H1 (cell line): ENCODE results near the gene THOC6. TPM values are rescaled to one million over a fixed set of nuclear protein-coding genes. Genes with fewer than 3 reads are reported as not detected.

Source experiments
- CTCF ChIA-PET: fragments of 300-600 bp; sonication (Branson Sonifier 250); formaldehyde crosslinking; loops from one replicate; lab custom pipeline; 2021; ENCODE audit not compliant: partially characterized antibody; lab: Charles Lee
- POLR2A ChIA-PET: fragments of 300-600 bp; sonication (Branson Sonifier 250); formaldehyde crosslinking; loops from one replicate; lab custom pipeline; 2021; ENCODE audit warnings: inconsistent platforms; ENCODE audit not compliant: partially characterized antibody; lab: Charles Lee
- DNase-seq, 2 experiments: peaks; one replicate each; pipeline versions ENCODE4 v3.0.0 to v3.0.0-alpha.2; 2010 to 2022; ENCODE audit warnings: low spot score in 2 of 2, low read depth in 1 of 2, mixed read lengths in 1 of 2
- FAIRE-seq: peaks from 2 replicates; lab custom pipeline; 2011; peaks lifted over from hg19 to GRCh38; lab: Jason Lieb, UNC
- H2AFZ ChIP-seq: 2 replicates; pipeline ENCODE4 v1.8.1; 2012; ENCODE audit warnings: low read length, inconsistent platforms
- H2AK5ac ChIP-seq: 2 replicates; pipeline ENCODE4 v1.6.1; 2013; ENCODE audit warnings: low read depth, low read length
- H2BK120ac ChIP-seq: replicated peaks from 2 replicates; pipeline ENCODE3; 2013; ENCODE audit warnings: low read depth, low read length, inconsistent platforms
- H2BK12ac ChIP-seq: 2 replicates; pipeline ENCODE4 v1.6.1; 2013; ENCODE audit warnings: low read depth, low read length
- H2BK15ac ChIP-seq: 2 replicates; pipeline ENCODE4 v1.6.1; 2013; ENCODE audit warnings: low read length
- H2BK20ac ChIP-seq: 2 replicates; pipeline ENCODE4 v1.6.1; 2013; ENCODE audit warnings: low read length
- H2BK5ac ChIP-seq: 2 replicates; pipeline ENCODE4 v1.6.1; 2013; ENCODE audit warnings: low read depth, low read length
- H3K14ac ChIP-seq: 2 replicates; pipeline ENCODE4 v1.6.1; 2013; ENCODE audit warnings: inconsistent platforms; ENCODE audit not compliant: insufficient read length
- H3K18ac ChIP-seq: 2 replicates; pipeline ENCODE4 v1.6.1; 2013; ENCODE audit warnings: low read length; ENCODE audit errors: extremely low read depth
- H3K23ac ChIP-seq: 2 replicates; pipeline ENCODE4 v1.6.1; 2013; ENCODE audit warnings: inconsistent platforms; ENCODE audit not compliant: insufficient read length
- H3K23me2 ChIP-seq: 2 replicates; pipeline ENCODE4 v1.6.1; 2013; ENCODE audit warnings: low read depth, low read length
- H3K27ac ChIP-seq: 2 replicates; pipeline ENCODE4 v1.6.1; 2011; ENCODE audit warnings: low read depth, low read length, inconsistent platforms
- H3K27me3 ChIP-seq, 4 experiments: replicated peaks in 1 of 4; 1 replicate in 1 of 4; 2 replicates in 3 of 4; pipeline versions ENCODE4 v1.6.1 to v1.8.1; 2011 to 2013; ENCODE audit warnings: low read length in 3 of 4, mild to moderate bottlenecking in 3 of 4, inconsistent platforms in 2 of 4, mixed read lengths in 2 of 4, moderate library complexity in 1 of 4; ENCODE audit not compliant: control insufficient read depth in 3 of 4, insufficient read depth in 3 of 4; ENCODE audit errors: extremely low read depth in 1 of 4
- H3K36me3 ChIP-seq, 4 experiments: 2 replicates each; pipeline versions ENCODE4 v1.6.1 to v1.8.1; 2011 to 2013; ENCODE audit warnings: mild to moderate bottlenecking in 4 of 4, low read length in 3 of 4, moderate library complexity in 2 of 4, control low read depth in 1 of 4, inconsistent platforms in 1 of 4; ENCODE audit not compliant: insufficient read depth in 4 of 4, control insufficient read depth in 2 of 4
- H3K4ac ChIP-seq: replicated peaks from 2 replicates; pipeline ENCODE3; 2013; ENCODE audit warnings: low read length, low read depth, mixed read lengths, inconsistent platforms; ENCODE audit not compliant: insufficient read length
- H3K4me1 ChIP-seq, 4 experiments: replicated peaks in 1 of 4; 1 replicate in 1 of 4; 2 replicates in 3 of 4; pipeline versions ENCODE4 v1.6.1 to v1.8.1; 2011 to 2013; ENCODE audit warnings: low read length in 3 of 4, inconsistent platforms in 2 of 4, mixed read lengths in 1 of 4; ENCODE audit not compliant: insufficient read depth in 4 of 4, control insufficient read depth in 3 of 4
- H3K4me2 ChIP-seq, 2 experiments: 2 replicates each; pipeline versions ENCODE4 v1.6.1 to v1.8.1; 2011 to 2013; ENCODE audit warnings: low read depth in 2 of 2, low read length in 2 of 2, control low read depth in 1 of 2, inconsistent platforms in 1 of 2, mild to moderate bottlenecking in 1 of 2; ENCODE audit not compliant: insufficient read depth in 1 of 2
- H3K4me3 ChIP-seq, 4 experiments: fragments of 200-600, 300-600 bp in 1 of 4; sonication (generic), shearing (Covaris generic), sonication (Bioruptor Twin) in 1 of 4; 2 replicates each; pipeline versions ENCODE4 v1.5.1 to v1.8.1; 2011 to 2016; ENCODE audit warnings: low read length in 4 of 4, low read depth in 3 of 4, control low read depth in 2 of 4, inconsistent platforms in 2 of 4, mild to moderate bottlenecking in 2 of 4, mixed read lengths in 1 of 4, moderate library complexity in 1 of 4; ENCODE audit not compliant: insufficient read depth in 2 of 4; ENCODE audit errors: extremely low read depth in 1 of 4
- H3K56ac ChIP-seq: replicated peaks from 2 replicates; pipeline ENCODE3; 2013; ENCODE audit warnings: low read depth, mild to moderate bottlenecking, mixed read lengths, low read length, inconsistent platforms; ENCODE audit not compliant: insufficient read length
- H3K79me1 ChIP-seq: 2 replicates; pipeline ENCODE4 v1.6.1; 2013; ENCODE audit warnings: low read depth, low read length, control low read depth
- H3K79me2 ChIP-seq, 2 experiments: 2 replicates each; pipeline versions ENCODE4 v1.6.1 to v1.8.1; 2012 to 2013; ENCODE audit warnings: low read length in 2 of 2, mild to moderate bottlenecking in 2 of 2, inconsistent platforms in 1 of 2; ENCODE audit not compliant: insufficient read depth in 2 of 2, control insufficient read depth in 1 of 2
- H3K9ac ChIP-seq, 4 experiments: replicated peaks in 1 of 4; 1 replicate in 1 of 4; 2 replicates in 3 of 4; pipeline versions ENCODE4 v1.6.1 to v1.8.1; 2011 to 2013; ENCODE audit warnings: low read depth in 3 of 4, low read length in 3 of 4, control low read depth in 2 of 4, mild to moderate bottlenecking in 2 of 4, moderate library complexity in 2 of 4, inconsistent platforms in 1 of 4; ENCODE audit errors: extremely low read depth in 1 of 4
- H3K9me3 ChIP-seq, 2 experiments: 2 replicates each; pipeline versions ENCODE4 v1.6.1 to v1.8.1; 2012 to 2013; ENCODE audit warnings: mild to moderate bottlenecking in 2 of 2, moderate library complexity in 2 of 2, control low read depth in 1 of 2, inconsistent platforms in 1 of 2, low read depth in 1 of 2, low read length in 1 of 2, mixed read lengths in 1 of 2; ENCODE audit not compliant: insufficient read depth in 2 of 2
- H4K20me1 ChIP-seq, 2 experiments: replicated peaks in 1 of 2; 2 replicates each; pipeline versions ENCODE3 to v1.8.1; 2011 to 2013; ENCODE audit warnings: inconsistent platforms in 2 of 2, low read length in 2 of 2, mild to moderate bottlenecking in 1 of 2; ENCODE audit not compliant: insufficient read depth in 2 of 2, control insufficient read depth in 1 of 2
- H4K5ac ChIP-seq: 2 replicates; pipeline ENCODE4 v1.6.1; 2013; ENCODE audit warnings: low read length, low read depth, mixed read lengths, inconsistent platforms; ENCODE audit not compliant: insufficient read length
- H4K8ac ChIP-seq: 2 replicates; pipeline ENCODE4 v1.8.0; 2013; ENCODE audit warnings: mild to moderate bottlenecking, moderate library complexity, low read length, inconsistent platforms; ENCODE audit not compliant: insufficient read depth; ENCODE audit errors: extremely low read depth
- H4K91ac ChIP-seq: replicated peaks from 2 replicates; pipeline ENCODE3; 2013; ENCODE audit warnings: low read length, mixed read lengths, inconsistent platforms; ENCODE audit not compliant: insufficient read length
- ASH2L ChIP-seq: fragments of 200-600, 300-600 bp; sonication (generic); IDR thresholded peaks from one replicate; pipeline ENCODE4 v1.7.1; 2017; ENCODE audit warnings: low read length
- CHD2 ChIP-seq: IDR thresholded peaks from 2 replicates; pipeline ENCODE4 v1.6.1; 2012; ENCODE audit warnings: low read length, improper control_type of control experiment
- CTBP2 ChIP-seq: IDR thresholded peaks from 2 replicates; pipeline ENCODE4 v1.7.0; 2011; ENCODE audit warnings: borderline replicate concordance, mild to moderate bottlenecking, moderate library complexity, mixed read lengths, low read length; ENCODE audit not compliant: insufficient read depth, insufficient read length
- CTCF ChIP-seq, 3 experiments: IDR thresholded peaks; 1 replicate in 2 of 3; 2 replicates in 1 of 3; pipeline versions ENCODE4 v1.5.1 to v1.6.1; 2011; ENCODE audit warnings: low read length in 3 of 3, mild to moderate bottlenecking in 3 of 3, inconsistent platforms in 2 of 3, low read depth in 1 of 3, moderate library complexity in 1 of 3; ENCODE audit not compliant: insufficient read depth in 1 of 3; ENCODE audit errors: control extremely low read depth in 1 of 3
- FOSL1 ChIP-seq: IDR thresholded peaks from 2 replicates; pipeline ENCODE4 v1.6.1; 2011; ENCODE audit warnings: mild to moderate bottlenecking, low read depth, low read length, moderate library complexity; ENCODE audit not compliant: insufficient read depth
- JUN ChIP-seq: IDR thresholded peaks from 2 replicates; pipeline ENCODE4 v1.6.1; 2011; ENCODE audit warnings: low read depth, mild to moderate bottlenecking, improper control_type of control experiment, low read length
- PHF8 ChIP-seq: fragments of 200-600 bp; sonication (generic); conservative IDR thresholded peaks from 2 replicates; pipeline ENCODE4 v1.7.1; 2012; ENCODE audit warnings: low read depth, mild to moderate bottlenecking, inconsistent platforms, low read length, moderate library complexity
- SIX5 ChIP-seq: IDR thresholded peaks from 2 replicates; pipeline ENCODE4 v1.6.1; 2011; ENCODE audit warnings: mild to moderate bottlenecking, low read depth, low read length
- TCF12 ChIP-seq: IDR thresholded peaks from 2 replicates; pipeline ENCODE4 v1.6.1; 2011; ENCODE audit warnings: low read depth, mild to moderate bottlenecking, low read length
- WGBS, 2 experiments: shearing (Covaris generic) in 1 of 2; methylation state at CpG; one replicate each; pipeline versions ENCODE4 v1.1.6 to v1.1.7; 2013 to 2015; ENCODE audit warnings: low lambda C conversion rate in 2 of 2, mixed read lengths in 2 of 2, inconsistent platforms in 1 of 2, low coverage in 1 of 2, missing lambda C conversion rate in 1 of 2; ENCODE audit not compliant: insufficient replicate concordance in 2 of 2, insufficient coverage in 1 of 2, insufficient read length in 1 of 2; ENCODE audit errors: extremely low coverage in 1 of 2, missing lambda C conversion rate in 1 of 2; 5-methylcytosine and 5-hydroxymethylcytosine counted together
- polyA plus RNA-seq, 7 experiments: library from polyadenylated mRNA; depleted of rRNA in 3 of 7; stranded (reverse) in 5 of 7; unstranded in 2 of 7; fragments of >200 nt in 5 of 7; fragments of 200-250 nt in 2 of 7; gene quantifications; 1 replicate in 5 of 7; 2 replicates in 1 of 7; 4 replicates in 1 of 7; pipeline versions ENCODE4 v1.2.1 to v1.2.3, GENCODE V29; 2011 to 2013; ENCODE audit warnings: missing spikeins in 2 of 7, mixed read lengths in 2 of 7
- total RNA-seq: library from RNA; stranded (reverse); fragmentation: NEBNext Ultra II Directional; extraction: Animal tissue kit (Norgen Biotek cat#: 25700); gene quantifications from 2 replicates; pipeline ENCODE4 v1.2.1, GENCODE V29; 2021

THOC6 gene
- total and polyA plus RNA-seq, 2 of the 8 experiments (the other 6 are each of a cell fraction or from before 2014, with no cell fraction given): 78.5 to 111 TPM

GRCh38 chr16:3008690-3009037, 15.2 kb upstream of the THOC6 start:
- Histone ChIP-seq H2BK12ac (peak overlapping the region; percentile 94), H2BK15ac (no peak overlapping the region), H2AFZ (no peak overlapping the region), H3K36me3 (peaks cover 0 to 3% (median 0%) of the 10 kb centered on the region in 4 experiments; a peak in 1 of 8 replicates), H4K20me1 (peaks cover 2 to 8% of the 10 kb centered on the region in 2 experiments), H4K8ac (peak overlapping the region; percentile 87; the same call in 1 of the 2 replicates), H3K9me3 (no peaks in the 10 kb centered on the region), H4K5ac (peak overlapping the region; percentile 94), H3K4me1 (peaks cover 20 to 62% (median 53%) of the 10 kb centered on the region in 4 experiments), H3K27ac (peak overlapping the region; percentile 96), H3K79me1 (no peaks in the 10 kb centered on the region; the same call in 1 of the 2 replicates), H3K14ac (no peak overlapping the region), H3K4ac (peak overlapping the region; percentile 79), H2BK20ac (peak overlapping the region; percentile 62; the same call in 1 of the 2 replicates), H2BK120ac (peak overlapping the region; percentile 96), H4K91ac (peak overlapping the region; percentile 99), H3K56ac (peak overlapping the region; percentile 88), H3K27me3 (no peaks in the 10 kb centered on the region; a peak in 1 of 7 replicates), H3K9ac (peak overlapping the region in 2 of 4 experiments; percentile 15 to 54; a peak in 4 of 7 replicates), H3K4me2 (peak overlapping the region; percentile 84 to 88), H3K23ac (no peak overlapping the region), H3K18ac (peak overlapping the region; percentile 100), H3K23me2 (peaks cover 27% of the 10 kb centered on the region), H2AK5ac (peak overlapping the region; percentile 94), H3K79me2 (peaks cover 0 to 6% of the 10 kb centered on the region in 2 experiments; a peak in 1 of 4 replicates), H2BK5ac (peak overlapping the region; percentile 97), H3K4me3 (peak overlapping the region; percentile 0 to 52 (median 39); a peak in 6 of 8 replicates)
- ChIA-PET CTCF (interaction anchor here (0.8 to 17.3 kb wide), 3 partner anchors 20 to 121 kb away, joined by 3 to 639 read pairs (median 4); partner anchors contain the start of genes BICDL2, CLDN6, HCFC1R1 and THOC6), POLR2A (interaction anchor here (1.3 to 35.7 kb wide), 15 partner anchors 8 to 90 kb away, joined by 3 to 1808 read pairs (median 13); partner anchors contain the start of genes BICDL2, CLDN6, CLDN9 and HCFC1R1)
- no peak for FAIRE-seq
- no peak for DNase-seq
- 8% methylated on average over 4 of the region's 4 CpGs; no CpG with 5 or more reads in 1 of the 2 experiments for WGBS, 2 experiments
- TF ChIP-seq FOSL1 (no peak), CTBP2 (peak; percentile 13), CHD2 (no peak), PHF8 (no peak), SIX5 (no peak), ASH2L (no peak), JUN (no peak), TCF12 (no peak), CTCF (IDR thresholded peaks at IDR 0.05; ENCODE audit: control extremely low read depth in 1 of 3, insufficient read depth in 1 of 3, low read depth in 1 of 3, low read length in 3 of 3) (no peak)
